ENCODE data around the gene OLA1.

Gene OLA1

DNA sequence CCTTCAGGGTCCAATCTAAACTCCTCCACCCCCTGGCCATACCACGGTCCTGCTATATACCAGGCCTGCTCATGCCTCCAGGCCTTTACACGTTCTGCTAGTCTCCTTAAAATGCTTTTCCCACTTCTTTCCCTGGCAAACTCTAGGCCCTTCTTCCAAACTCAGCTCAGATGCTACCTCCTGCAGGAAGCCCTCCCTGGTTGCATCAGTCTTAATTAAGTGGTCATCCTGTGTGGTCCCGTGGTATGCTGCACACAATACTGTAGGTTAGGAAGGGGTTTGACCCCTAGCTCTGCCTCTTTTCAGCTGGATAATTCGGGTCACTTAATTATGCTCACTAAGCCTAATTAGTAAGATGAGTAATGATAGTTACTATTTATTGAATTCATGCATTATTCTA, 197.3 kb downstream of the OLA1 start:
- no peak overlapping the region for H3K27ac ChIP-seq
- TF ChIP-seq POLR2AphosphoS5 (IDR thresholded peaks at IDR 0.05; ENCODE audit: borderline replicate concordance, low read depth, low read length) (no peak), FOXP2 (optimal IDR thresholded peaks at IDR 0.05; ENCODE audit: control extremely low read depth, extremely low read length, insufficient read depth) (no peak), EZH2 (IDR thresholded peaks at IDR 0.05) (no peak)
- no peaks in the 10 kb centered on the region for H3K9me3 ChIP-seq (ENCODE audit: low read depth, low read length)
- no peak for DNase-seq (ENCODE audit: low read depth, low spot score)
- no peak overlapping the region for H3K4me3 ChIP-seq
- no peak overlapping the region for H3K9ac ChIP-seq (ENCODE audit: insufficient read length)
- H3K36me3 ChIP-seq (ENCODE audit: insufficient read depth, low read length), result no peaks in the 10 kb centered on the region

DNA sequence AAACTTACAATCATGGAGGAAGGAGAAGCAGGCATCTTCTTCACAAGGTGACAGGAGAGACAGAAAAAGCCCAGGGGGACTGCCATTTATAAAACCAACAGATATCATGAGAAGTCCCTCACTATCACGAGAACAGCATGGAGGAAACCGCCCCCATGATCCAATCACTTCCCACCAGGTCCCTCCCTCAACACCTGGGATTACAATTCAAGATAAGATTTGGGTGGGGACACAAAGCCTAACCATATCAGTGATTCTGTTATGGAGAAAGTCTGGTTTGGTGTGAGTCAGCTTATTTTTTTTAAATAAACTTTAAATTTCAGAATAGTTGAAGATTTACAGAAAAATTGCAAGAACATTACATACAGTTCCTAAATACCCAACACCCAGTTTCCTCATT, 198.4 kb downstream of the OLA1 start:
- TF ChIP-seq EZH2 (IDR thresholded peaks at IDR 0.05) (no peak), POLR2AphosphoS5 (IDR thresholded peaks at IDR 0.05; ENCODE audit: borderline replicate concordance, low read depth, low read length) (no peak), FOXP2 (optimal IDR thresholded peaks at IDR 0.05; ENCODE audit: control extremely low read depth, extremely low read length, insufficient read depth) (no peak)

DNA sequence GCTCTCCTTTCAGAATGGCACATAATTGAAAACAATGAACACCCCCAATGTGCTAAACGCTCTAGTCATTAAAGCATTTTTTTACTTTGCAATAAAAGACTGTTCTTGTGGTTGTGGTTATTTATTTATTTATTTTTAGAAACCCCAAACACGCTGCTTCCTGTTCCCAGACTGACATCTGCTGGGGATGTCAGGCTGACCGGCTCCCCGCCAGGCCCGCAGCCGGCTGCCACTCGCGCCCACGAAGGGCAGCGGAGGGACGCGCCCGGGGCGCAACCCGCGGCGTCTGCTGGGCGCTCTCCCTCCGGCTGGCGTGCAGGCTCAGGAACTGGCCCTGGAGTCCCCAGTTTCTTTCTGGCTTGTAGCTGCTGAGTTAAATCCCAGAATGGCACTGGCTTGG, 200.1 kb downstream of the OLA1 start:
- Histone ChIP-seq H3K4me3 (no peak overlapping the region), H3K36me3 (ENCODE audit: insufficient read depth, low read length) (no peaks in the 10 kb centered on the region), H3K9me3 (ENCODE audit: low read depth, low read length) (no peaks in the 10 kb centered on the region), H3K27ac (no peak overlapping the region), H3K9ac (ENCODE audit: insufficient read length) (no peak overlapping the region)
- DNase-seq (ENCODE audit: low read depth, low spot score), result no peak
- TF ChIP-seq EZH2 (IDR thresholded peaks at IDR 0.05), result no peak

More for the DNA sequence above, 198.4 kb downstream of the OLA1 start:
- Histone ChIP-seq H3K36me3 (ENCODE audit: insufficient read depth, low read length) (no peaks in the 10 kb centered on the region), H3K9ac (ENCODE audit: insufficient read length) (no peak overlapping the region), H3K9me3 (ENCODE audit: low read depth, low read length) (no peaks in the 10 kb centered on the region), H3K27ac (no peak overlapping the region), H3K4me3 (no peak overlapping the region)
- DNase-seq (ENCODE audit: low read depth, low spot score), result no peak

DNA sequence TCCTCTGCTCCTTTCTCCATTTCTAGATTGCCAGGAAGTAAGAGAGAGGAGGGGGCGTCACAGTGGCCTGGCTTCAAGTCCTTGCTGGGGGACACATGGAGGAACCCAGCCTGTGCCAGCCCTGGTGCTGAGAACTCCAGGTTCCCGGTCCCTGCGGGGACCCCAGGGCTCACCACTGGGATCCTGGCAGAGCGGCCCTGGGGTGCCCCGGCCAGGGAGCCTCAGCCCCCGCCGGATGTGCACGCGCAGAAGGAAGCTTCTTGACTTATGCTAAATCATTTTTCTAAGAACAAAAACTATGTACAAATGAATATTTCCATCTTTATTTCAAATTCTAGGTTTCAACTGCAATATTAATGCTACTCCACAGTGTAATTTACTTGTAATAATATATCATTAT, 200.6 kb downstream of the OLA1 start:
- Histone ChIP-seq H3K27ac (no peak overlapping the region), H3K9me3 (ENCODE audit: low read depth, low read length) (no peaks in the 10 kb centered on the region), H3K4me3 (no peak overlapping the region), H3K9ac (ENCODE audit: insufficient read length) (no peak overlapping the region), H3K36me3 (ENCODE audit: insufficient read depth, low read length) (no peaks in the 10 kb centered on the region)
- DNase-seq (ENCODE audit: low read depth, low spot score), result no peak
- TF ChIP-seq EZH2 (IDR thresholded peaks at IDR 0.05) (no peak), FOXP2 (optimal IDR thresholded peaks at IDR 0.05; ENCODE audit: control extremely low read depth, extremely low read length, insufficient read depth) (no peak), POLR2AphosphoS5 (IDR thresholded peaks at IDR 0.05; ENCODE audit: borderline replicate concordance, low read depth, low read length) (no peak)

DNA sequence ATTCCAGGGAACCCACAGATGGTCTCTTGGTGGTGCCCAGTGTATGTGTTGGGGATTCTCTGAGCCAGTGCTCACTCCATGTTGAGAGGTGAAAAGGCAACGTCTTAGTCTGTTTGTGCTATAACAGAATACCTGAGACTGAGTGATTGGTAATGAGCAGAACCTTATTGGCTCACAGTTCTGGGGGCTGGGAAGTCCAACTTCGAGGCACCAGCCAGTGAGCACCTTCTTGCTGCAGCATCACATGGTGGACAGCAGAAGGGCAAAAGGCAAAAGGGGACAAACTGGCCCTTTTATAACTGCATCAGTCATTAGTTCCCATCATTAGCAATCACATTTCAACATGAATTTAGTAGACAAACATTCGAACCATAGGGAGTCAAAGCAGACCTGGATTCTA, 202.2 kb downstream of the OLA1 start:
- no peak for DNase-seq (ENCODE audit: low read depth, low spot score)
- no peak overlapping the region for H3K4me3 ChIP-seq
- no peak for TF ChIP-seq FOXP2 (optimal IDR thresholded peaks at IDR 0.05; ENCODE audit: control extremely low read depth, extremely low read length, insufficient read depth)
- no peaks in the 10 kb centered on the region for H3K36me3 ChIP-seq (ENCODE audit: insufficient read depth, low read length)
- H3K9me3 ChIP-seq (ENCODE audit: low read depth, low read length), result no peaks in the 10 kb centered on the region
- H3K27ac ChIP-seq, result no peak overlapping the region
- H3K9ac ChIP-seq (ENCODE audit: insufficient read length), result no peak overlapping the region

DNA sequence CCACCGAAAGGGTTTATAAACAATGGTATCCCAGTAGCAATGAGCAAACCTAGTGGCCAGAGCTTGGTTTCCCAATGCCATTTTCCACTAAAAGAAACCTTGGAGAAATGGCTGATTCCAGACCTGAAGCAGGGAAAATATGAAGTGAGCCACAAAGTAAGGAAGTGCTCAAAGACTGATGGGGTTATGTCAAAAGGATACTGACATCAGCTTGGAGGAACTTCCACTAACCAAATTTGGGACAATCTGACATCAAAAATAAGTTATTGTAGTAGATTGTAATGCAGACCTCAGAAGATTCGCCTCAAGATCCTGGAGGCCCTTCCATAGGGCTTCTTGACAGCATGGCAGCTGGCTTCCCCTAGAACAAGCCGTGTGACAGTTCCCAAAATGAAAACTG, 203.8 kb downstream of the OLA1 start:
- Histone ChIP-seq H3K9ac (ENCODE audit: insufficient read length) (no peak overlapping the region), H3K9me3 (ENCODE audit: low read depth, low read length) (no peaks in the 10 kb centered on the region), H3K27ac (no peak overlapping the region), H3K4me3 (no peak overlapping the region), H3K36me3 (ENCODE audit: insufficient read depth, low read length) (no peaks in the 10 kb centered on the region)
- DNase-seq (ENCODE audit: low read depth, low spot score), result no peak
- TF ChIP-seq EZH2 (IDR thresholded peaks at IDR 0.05) (no peak), FOXP2 (optimal IDR thresholded peaks at IDR 0.05; ENCODE audit: control extremely low read depth, extremely low read length, insufficient read depth) (no peak), POLR2AphosphoS5 (IDR thresholded peaks at IDR 0.05; ENCODE audit: borderline replicate concordance, low read depth, low read length) (no peak)

DNA sequence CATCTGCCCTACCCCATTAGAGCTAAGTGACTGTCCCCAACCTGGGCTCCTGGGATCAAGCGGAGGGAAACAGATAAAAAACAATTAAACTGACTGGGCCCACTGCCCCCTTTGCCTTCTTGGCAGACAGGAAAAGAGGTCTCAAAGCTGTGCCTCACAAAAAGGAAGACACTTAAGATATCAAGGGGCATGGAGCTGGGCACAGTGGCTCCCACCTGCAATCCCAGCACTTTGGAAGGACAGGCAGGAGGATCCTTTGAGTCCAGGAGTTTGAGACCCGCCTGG, 208.0 kb downstream of the OLA1 start:
- Histone ChIP-seq H3K9me3 (ENCODE audit: low read depth, low read length) (no peaks in the 10 kb centered on the region), H3K4me3 (no peak overlapping the region), H3K36me3 (ENCODE audit: insufficient read depth, low read length) (no peaks in the 10 kb centered on the region), H3K9ac (ENCODE audit: insufficient read length) (no peak overlapping the region), H3K27ac (no peak overlapping the region)
- no peak for TF ChIP-seq POLR2AphosphoS5 (IDR thresholded peaks at IDR 0.05; ENCODE audit: borderline replicate concordance, low read depth, low read length)
- no peak for TF ChIP-seq EZH2 (IDR thresholded peaks at IDR 0.05)
- no peak for TF ChIP-seq FOXP2 (optimal IDR thresholded peaks at IDR 0.05; ENCODE audit: control extremely low read depth, extremely low read length, insufficient read depth)
- no peak for DNase-seq (ENCODE audit: low read depth, low spot score)

DNA sequence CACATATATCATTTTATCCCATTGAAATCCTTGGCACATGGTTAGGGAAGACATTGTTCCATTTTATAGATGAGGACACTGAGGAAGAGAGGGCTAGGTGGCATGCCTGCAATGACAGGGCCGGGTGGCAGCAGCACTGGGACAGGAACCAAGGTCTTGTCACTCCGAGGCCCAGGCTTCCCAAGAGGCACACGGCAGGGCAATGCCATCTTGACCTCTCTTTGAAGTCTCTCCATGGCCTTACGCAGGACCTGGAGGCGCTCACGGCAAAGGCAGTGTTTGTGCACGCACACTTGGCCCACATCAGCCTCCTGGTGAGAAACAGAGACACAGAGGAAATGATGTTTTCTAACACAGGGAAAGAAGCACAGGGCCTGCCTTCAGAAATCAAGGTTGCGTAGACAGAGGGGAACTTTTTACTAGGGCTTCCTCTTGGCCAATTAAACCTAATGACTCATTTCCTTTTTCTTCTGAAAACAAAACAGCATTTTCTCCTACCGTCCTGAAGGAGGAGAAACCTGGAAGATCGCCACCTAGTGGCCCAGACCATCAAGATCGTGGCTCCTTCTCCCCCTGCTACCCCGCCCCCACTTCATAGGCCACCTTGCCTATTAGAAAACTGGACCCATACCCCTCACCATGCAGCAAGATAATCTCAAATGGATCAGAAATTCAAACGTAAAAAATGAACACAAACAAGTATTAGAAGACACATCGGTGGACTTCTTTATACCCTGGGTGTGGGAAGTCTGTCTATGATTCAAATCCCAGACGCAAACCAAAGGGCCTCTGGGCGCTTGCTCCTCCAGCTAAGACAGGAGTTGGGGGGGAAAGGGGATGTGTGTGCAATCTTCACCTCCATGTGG, 208.5 kb downstream of the OLA1 start:
- no peaks in the 10 kb centered on the region for H3K9me3 ChIP-seq (ENCODE audit: low read depth, low read length)
- peak overlapping the region; percentile 62 for H3K4me3 ChIP-seq
- peak; percentile 87 for DNase-seq (ENCODE audit: low read depth, low spot score)
- TF ChIP-seq FOXP2 (optimal IDR thresholded peaks at IDR 0.05; ENCODE audit: control extremely low read depth, extremely low read length, insufficient read depth) (no peak), EZH2 (IDR thresholded peaks at IDR 0.05) (no peak), POLR2AphosphoS5 (IDR thresholded peaks at IDR 0.05; ENCODE audit: borderline replicate concordance, low read depth, low read length) (no peak)
- no peak overlapping the region for H3K9ac ChIP-seq (ENCODE audit: insufficient read length)
- no peaks in the 10 kb centered on the region for H3K36me3 ChIP-seq (ENCODE audit: insufficient read depth, low read length)
- no peak overlapping the region for H3K27ac ChIP-seq

DNA sequence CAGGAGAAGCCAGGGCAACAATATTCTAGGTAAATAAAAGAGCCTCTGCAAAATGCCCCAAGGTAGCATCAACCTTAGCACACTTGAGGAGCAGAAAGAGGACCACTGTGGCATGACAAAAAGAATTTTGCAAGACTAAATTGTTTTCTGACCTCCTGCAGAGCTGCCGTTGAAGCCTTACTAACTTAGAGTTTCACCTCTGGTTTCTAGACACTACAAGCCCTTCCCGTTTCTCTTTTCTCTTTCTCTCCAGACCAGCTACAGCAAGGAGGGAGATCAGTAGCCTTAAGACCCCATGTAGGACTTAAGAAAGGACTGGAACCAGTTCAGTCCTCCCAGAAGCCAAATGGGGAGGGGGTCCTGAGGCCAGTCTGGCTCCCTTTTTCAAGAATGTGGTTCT, 209.9 kb downstream of the OLA1 start:
- H3K36me3 ChIP-seq (ENCODE audit: insufficient read depth, low read length), result no peaks in the 10 kb centered on the region
- no peak overlapping the region for H3K4me3 ChIP-seq
- H3K9me3 ChIP-seq (ENCODE audit: low read depth, low read length), result no peaks in the 10 kb centered on the region
- no peak for DNase-seq (ENCODE audit: low read depth, low spot score)
- no peak overlapping the region for H3K9ac ChIP-seq (ENCODE audit: insufficient read length)
- no peak overlapping the region for H3K27ac ChIP-seq
- TF ChIP-seq FOXP2 (optimal IDR thresholded peaks at IDR 0.05; ENCODE audit: control extremely low read depth, extremely low read length, insufficient read depth) (no peak), EZH2 (IDR thresholded peaks at IDR 0.05) (no peak), POLR2AphosphoS5 (IDR thresholded peaks at IDR 0.05; ENCODE audit: borderline replicate concordance, low read depth, low read length) (no peak)

All from SK-N-MC (cell line).